Measurements from ENCODE around the gene TLK2.

DNA sequence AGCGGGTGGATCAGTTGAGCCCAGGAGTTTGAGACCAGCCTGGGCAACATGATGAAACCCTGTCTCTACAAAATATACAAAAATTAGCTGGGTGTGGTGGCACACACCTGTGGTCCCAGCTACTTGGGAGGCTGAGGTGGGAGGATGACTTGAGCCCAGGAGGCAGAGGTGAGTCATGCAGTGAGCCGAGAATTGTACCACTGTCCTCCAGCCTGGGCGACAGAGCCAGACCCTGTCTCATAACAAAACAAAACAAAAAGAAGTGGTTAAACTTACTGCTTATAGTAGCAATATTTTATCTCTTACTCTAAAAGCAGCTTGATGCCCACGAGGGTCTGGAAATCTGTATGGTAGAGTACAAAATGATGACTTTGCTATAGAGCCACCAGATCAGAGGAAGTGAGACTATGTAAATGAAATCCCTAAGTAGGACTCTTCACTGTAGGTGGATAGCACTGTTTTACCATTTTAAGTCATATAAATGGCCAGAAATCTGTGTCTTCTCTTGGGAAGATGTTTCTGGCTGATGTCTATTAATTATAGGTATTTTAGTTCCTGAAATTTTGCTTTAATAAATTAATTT is 88.5 kb downstream of the TLK2 start:
- TF ChIP-seq CTCF (optimal IDR thresholded peaks at IDR 0.05 in 1 of 3, IDR thresholded peaks at IDR 0.05 in 1 of 3, conservative IDR thresholded peaks at IDR 0.05 in 1 of 3; ENCODE audit: extremely low read depth in 1 of 3, insufficient read depth in 2 of 3, low read length in 3 of 3) (no peak), EZH2 (IDR thresholded peaks at IDR 0.05; ENCODE audit: low read length) (no peak)

Data from keratinocyte (primary cell).